GM12874 (cell line): Measurements from ENCODE around the gene STX16.

Experiments used
- TF ChIP-seq, protein P1 (sequence below): IDR thresholded peaks from 2 replicates; pipeline ENCODE4 v1.5.1; 2011; ENCODE audit warnings: low read depth, mild to moderate bottlenecking, control low read depth, low read length, moderate library complexity; ENCODE audit not compliant: insufficient read depth

Gene STX16

DNA sequence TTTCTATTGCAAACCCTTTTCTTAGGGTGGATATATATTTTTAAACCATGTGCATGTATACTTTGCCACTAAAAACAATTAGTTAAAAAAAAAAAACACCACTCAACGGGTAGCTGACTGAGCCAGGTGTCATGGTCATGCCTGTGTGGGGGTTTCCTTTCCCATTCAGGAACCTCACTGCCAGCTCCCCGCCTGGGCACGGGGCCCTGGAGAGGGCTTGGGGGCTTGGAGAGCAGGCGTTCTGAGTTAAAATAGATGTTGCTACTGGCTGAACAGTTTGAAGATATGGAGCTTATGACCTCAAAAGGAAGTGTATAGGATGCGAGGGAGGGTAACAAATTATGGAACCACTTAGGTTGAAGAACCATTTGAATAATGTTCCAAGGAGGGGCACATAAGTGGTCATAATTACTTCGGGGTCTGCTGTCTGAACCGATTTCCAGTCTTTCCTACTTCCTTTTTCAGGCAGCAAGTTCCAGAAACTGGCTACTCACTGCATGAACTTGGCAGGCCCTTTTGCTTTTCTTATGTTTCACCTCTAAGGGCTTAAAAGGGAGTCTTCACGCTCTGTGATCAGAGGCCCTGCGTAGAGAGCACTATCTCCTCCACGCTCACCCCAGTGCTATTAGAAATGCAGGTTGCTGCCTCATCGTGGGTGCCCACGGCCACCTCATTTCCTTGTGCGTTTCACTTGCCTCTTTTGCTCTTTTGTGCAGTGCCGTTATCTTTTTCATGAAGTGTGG lies 9.9 kb downstream of the STX16 start:
- TF ChIP-seq, protein P1, sequence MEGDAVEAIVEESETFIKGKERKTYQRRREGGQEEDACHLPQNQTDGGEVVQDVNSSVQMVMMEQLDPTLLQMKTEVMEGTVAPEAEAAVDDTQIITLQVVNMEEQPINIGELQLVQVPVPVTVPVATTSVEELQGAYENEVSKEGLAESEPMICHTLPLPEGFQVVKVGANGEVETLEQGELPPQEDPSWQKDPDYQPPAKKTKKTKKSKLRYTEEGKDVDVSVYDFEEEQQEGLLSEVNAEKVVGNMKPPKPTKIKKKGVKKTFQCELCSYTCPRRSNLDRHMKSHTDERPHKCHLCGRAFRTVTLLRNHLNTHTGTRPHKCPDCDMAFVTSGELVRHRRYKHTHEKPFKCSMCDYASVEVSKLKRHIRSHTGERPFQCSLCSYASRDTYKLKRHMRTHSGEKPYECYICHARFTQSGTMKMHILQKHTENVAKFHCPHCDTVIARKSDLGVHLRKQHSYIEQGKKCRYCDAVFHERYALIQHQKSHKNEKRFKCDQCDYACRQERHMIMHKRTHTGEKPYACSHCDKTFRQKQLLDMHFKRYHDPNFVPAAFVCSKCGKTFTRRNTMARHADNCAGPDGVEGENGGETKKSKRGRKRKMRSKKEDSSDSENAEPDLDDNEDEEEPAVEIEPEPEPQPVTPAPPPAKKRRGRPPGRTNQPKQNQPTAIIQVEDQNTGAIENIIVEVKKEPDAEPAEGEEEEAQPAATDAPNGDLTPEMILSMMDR, result no peak

DNA sequence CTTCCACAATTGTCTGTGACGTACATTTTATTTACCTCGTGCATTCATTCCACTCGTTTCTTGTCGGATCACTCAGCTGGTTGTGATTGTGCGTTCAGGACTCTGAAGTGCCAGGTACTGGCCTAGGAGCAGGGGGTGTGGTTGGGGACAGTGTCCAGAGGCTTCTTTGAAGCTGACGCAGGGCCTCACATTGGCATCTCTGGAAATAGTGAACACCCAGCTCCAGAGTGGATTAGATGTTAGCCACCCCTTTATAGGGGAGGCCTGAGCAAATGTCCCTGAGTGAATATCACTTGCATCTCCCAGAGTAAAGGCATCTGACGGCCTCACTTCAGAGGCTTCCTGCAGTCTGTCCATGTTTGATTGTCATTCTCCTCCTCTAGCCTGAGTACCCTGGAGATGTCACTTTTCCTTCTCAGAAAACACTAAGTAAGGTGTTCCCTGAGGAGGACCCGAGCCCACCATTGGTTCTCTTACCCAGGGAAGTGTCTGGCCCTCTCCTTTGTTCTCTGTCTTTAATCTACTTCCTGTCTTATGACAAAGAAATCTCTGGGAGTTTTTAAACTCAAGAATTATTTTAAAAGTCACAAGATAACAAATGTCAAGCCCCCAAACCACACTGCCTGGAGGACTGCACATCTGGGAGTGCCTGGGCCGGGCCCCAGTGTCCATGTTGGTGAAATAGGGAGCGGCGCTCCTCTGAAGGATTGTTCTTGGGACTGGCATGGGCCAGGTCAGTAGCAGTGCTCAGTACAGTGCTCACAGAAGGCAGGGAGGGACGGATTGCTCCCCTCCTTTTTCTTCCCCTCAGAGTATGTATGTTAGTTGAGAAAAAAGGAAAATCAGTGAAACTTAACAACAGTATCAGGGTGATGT lies 10.8 kb downstream of the STX16 start:
- TF ChIP-seq, protein P1, result no peak

DNA sequence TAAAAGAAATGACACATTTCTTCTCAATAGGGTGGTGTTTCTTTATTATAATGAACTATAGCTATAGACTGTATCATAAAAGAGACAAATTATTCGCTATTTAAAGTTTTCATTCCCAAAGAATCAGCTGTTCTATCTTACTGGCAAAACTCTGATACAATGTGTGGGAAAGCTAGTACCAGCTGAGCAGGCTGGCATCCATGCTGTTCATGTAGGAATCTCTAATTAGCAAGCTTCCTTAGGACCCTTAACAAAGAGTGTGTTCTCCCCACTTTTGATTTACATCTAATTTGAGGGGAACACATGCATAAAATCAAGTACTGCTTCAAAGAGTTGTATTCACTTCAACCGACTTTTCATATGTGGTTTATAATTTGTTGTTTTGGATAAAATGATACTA lies 13.2 kb downstream of the STX16 start:
- TF ChIP-seq, protein P1, result no peak

DNA sequence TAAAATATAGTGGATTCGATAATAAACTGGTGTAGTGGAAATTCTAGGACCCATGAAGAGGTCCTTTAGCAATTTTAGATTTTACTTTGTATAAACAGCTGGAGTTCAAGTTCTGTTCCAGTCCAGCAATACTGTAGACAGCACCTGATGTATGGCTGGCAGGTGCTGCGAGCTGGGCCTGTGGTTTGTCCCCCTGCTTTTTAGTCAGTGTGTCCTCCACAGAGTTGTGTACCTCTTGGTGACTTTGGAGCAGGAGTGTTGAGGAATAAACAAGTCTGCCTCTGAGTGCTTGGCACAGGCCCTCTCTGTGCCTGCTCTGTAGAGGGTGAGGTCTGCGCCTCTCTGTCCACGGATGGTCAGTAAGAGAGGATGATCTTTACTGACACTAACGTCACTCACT lies 13.8 kb downstream of the STX16 start:
- TF ChIP-seq, protein P1, result no peak

DNA sequence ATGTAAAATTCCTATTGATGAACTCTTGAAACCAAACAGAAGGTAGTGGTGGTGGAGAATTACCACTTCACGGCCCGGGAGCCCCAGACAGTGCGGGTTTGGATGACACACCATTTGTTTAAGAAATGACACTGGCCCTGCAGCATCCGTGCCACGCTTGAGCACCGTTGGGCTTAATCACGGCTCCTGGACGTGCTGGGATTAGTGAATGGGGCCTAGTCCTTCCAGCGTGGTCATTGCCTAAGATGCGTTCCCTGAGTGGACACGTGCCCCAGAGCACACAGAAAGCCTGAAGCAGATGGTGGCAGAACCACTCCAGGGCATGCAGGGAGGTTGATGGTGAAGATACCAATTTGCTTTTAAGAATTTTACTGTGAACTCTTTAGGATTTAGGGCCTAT lies 14.5 kb downstream of the STX16 start:
- TF ChIP-seq, protein P1, result no peak

DNA sequence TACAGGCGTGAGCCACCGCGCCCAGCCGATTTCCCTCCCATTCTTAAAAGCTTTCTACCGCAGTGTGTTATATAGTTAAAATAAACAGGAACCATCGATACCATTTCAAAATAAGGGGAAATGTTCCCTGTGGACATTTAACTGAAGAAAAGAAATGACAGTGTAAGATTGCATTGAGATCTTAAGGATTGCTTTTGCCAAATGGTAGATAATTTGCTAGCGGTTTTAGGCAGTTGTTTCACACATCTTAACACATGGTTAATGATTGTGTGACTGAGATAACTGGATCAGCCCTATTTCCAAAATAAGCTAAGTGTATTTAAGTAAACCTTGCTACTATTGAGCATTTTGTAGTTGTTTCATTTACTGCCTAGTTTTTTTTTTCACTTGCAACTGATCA lies 15.6 kb downstream of the STX16 start:
- TF ChIP-seq, protein P1, result no peak

DNA sequence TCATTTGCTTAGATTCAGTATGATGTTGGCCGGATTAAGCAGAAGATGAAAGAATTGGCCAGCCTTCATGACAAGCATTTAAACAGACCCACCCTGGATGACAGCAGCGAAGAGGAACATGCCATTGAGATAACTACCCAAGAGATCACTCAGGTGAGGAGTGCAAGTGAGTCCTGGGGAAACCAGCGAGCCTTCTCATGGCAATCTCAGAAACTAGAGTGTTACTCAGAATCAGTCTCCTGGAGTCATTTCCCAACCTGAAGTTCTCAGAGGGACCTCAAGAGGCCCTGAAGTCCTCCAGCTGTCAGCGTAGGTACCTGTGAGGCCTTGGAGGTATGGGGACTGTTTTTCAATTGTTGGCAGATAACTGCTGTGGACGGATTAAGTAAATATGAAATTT lies 16.9 kb downstream of the STX16 start:
- TF ChIP-seq, protein P1, result no peak
